GM12878 (cell line): Measurements from ENCODE around the gene NAT10. TPM values are rescaled to one million over a fixed set of nuclear protein-coding genes. Genes with fewer than 3 reads are reported as not detected.

Experiments used
- ATAC-seq: fragments of 200-7000 bp; cut with Tn5 transposase; 3 replicates; pipeline ENCODE4 v1.9.1; 2020; ENCODE audit warnings: mild to moderate bottlenecking, moderate library complexity
- BruUV-seq: library from RNA; stranded (reverse); fragments of 400-500 nt; replicated peaks from 2 replicates; lab custom pipeline; 2021; lab: Mats Ljungman, UMichigan
- CTCF ChIA-PET: fragments of 300-600 bp; sonication (Branson Sonifier 250); formaldehyde crosslinking; extraction: SDS; loops from one replicate; lab custom pipeline; 2021; ENCODE audit warnings: inconsistent platforms; lab: Yijun Ruan, JAX
- POLR2A ChIA-PET: fragments of 350-600 bp; formaldehyde crosslinking; extraction: SDS; loops from one replicate; lab custom pipeline; 2021; ENCODE audit warnings: inconsistent platforms; lab: Charles Lee
- RAD21 ChIA-PET: fragments of 300-600 bp; sonication (Branson Sonifier 250); formaldehyde crosslinking; loops from one replicate; lab custom pipeline; 2023; ENCODE audit warnings: antibody characterized with exemption; ENCODE audit not compliant: unreplicated experiment; lab: Charles Lee
- SMC1A ChIA-PET: fragments of 300-600 bp; sonication (Branson Sonifier 250); formaldehyde crosslinking; loops from one replicate; lab custom pipeline; 2023; ENCODE audit not compliant: unreplicated experiment, uncharacterized antibody; lab: Charles Lee
- DNase-seq: peaks from one replicate; pipeline ENCODE4 v3.0.0-alpha.2; 2011; ENCODE audit warnings: low read depth, low spot score
- FAIRE-seq: peaks from 3 replicates; lab custom pipeline; 2011; peaks lifted over from hg19 to GRCh38; lab: Jason Lieb, UNC
- H2AFZ ChIP-seq: 2 replicates; pipeline ENCODE4 v1.6.0; 2011; ENCODE audit warnings: low read depth, low read length, control low read depth; ENCODE audit not compliant: control insufficient read depth
- H3K27ac ChIP-seq: 2 replicates; pipeline ENCODE4 v1.5.1; 2011; ENCODE audit warnings: control low read depth; ENCODE audit not compliant: control insufficient read depth, insufficient read depth
- H3K27me3 ChIP-seq, 2 experiments: replicated peaks in 1 of 2; 2 replicates each; pipeline versions ENCODE4 v1.6.0 to v1.6.1; 2011; ENCODE audit warnings: low read length in 1 of 2; ENCODE audit not compliant: control insufficient read depth in 2 of 2, insufficient read depth in 2 of 2
- H3K36me3 ChIP-seq, 2 experiments: 2 replicates each; pipeline ENCODE4 v1.5.1; 2011; ENCODE audit warnings: low read length in 1 of 2; ENCODE audit not compliant: control insufficient read depth in 2 of 2, insufficient read depth in 2 of 2
- H3K4me1 ChIP-seq: 2 replicates; pipeline ENCODE4 v1.6.1; 2011; ENCODE audit warnings: mild to moderate bottlenecking, low read length, moderate library complexity, mixed read lengths; ENCODE audit not compliant: control insufficient read depth, insufficient read depth
- H3K4me2 ChIP-seq: 2 replicates; pipeline ENCODE4 v1.6.0; 2011; ENCODE audit warnings: control low read depth; ENCODE audit not compliant: control insufficient read depth, insufficient read depth
- H3K4me3 ChIP-seq: fragments of 200-600 bp; sonication (generic); 2 replicates; pipeline ENCODE4 v1.5.1; 2016
- H3K79me2 ChIP-seq: 2 replicates; pipeline ENCODE4 v1.6.0; 2011; ENCODE audit warnings: low read length; ENCODE audit not compliant: control insufficient read depth, insufficient read depth
- H3K9ac ChIP-seq: 2 replicates; pipeline ENCODE4 v1.8.0; 2011; ENCODE audit warnings: low read length, control low read depth, mixed read lengths; ENCODE audit not compliant: control insufficient read depth, insufficient read depth
- H3K9me3 ChIP-seq: replicated peaks from 3 replicates; pipeline ENCODE4 v1.5.1; 2011; ENCODE audit warnings: mild to moderate bottlenecking, low read length; ENCODE audit not compliant: control insufficient read depth, insufficient read depth
- H4K20me1 ChIP-seq: 2 replicates; pipeline ENCODE4 v1.6.0; 2011; ENCODE audit not compliant: control insufficient read depth, insufficient read depth
- ASH2L ChIP-seq: fragments of 300-600, 200-600 bp; sonication (generic); IDR thresholded peaks from 2 replicates; pipeline ENCODE4 v1.6.1; 2017; ENCODE audit warnings: low read depth, mild to moderate bottlenecking, borderline replicate concordance
- GABPA ChIP-seq: IDR thresholded peaks from 2 replicates; pipeline ENCODE4 v1.6.1; 2014; ENCODE audit warnings: antibody characterized with exemption, low read depth, mild to moderate bottlenecking, inconsistent platforms
- GATAD2B ChIP-seq: fragments of 450-650 bp; conservative IDR thresholded peaks from 2 replicates; pipeline ENCODE4 v1.6.1; 2017; ENCODE audit warnings: low read depth, mild to moderate bottlenecking, moderate library complexity
- IRF4 ChIP-seq: IDR thresholded peaks from 2 replicates; pipeline ENCODE4 v1.6.1; 2011; ENCODE audit warnings: low read depth, low read length
- MEF2B ChIP-seq: fragments of 450-650 bp; IDR thresholded peaks from 2 replicates; pipeline ENCODE4 v1.6.1; 2018; ENCODE audit warnings: mild to moderate bottlenecking, moderate library complexity; ENCODE audit not compliant: partially characterized antibody, poor library complexity, severe bottlenecking
- ZNF274 ChIP-seq: IDR thresholded peaks from one replicate; pipeline ENCODE4 v1.8.0; 2011; ENCODE audit not compliant: insufficient read length, insufficient read depth
- WGBS: methylation state at CpG from one replicate; pipeline ENCODE4 v1.1.6; 2016; ENCODE audit warnings: low lambda C conversion rate; ENCODE audit not compliant: insufficient replicate concordance, insufficient coverage; ENCODE audit errors: missing lambda C conversion rate; 5-methylcytosine and 5-hydroxymethylcytosine counted together
- in situ Hi-C: fragments of 300-500 bp; cut with MboI; formaldehyde crosslinking; loops from 9 replicates; pipeline ENCODE4 v1.14.3; 2018; ENCODE audit warnings: mixed read lengths
- intact Hi-C: fragments of 100-400 bp; cut with micrococcal nuclease; formaldehyde crosslinking; loops from one replicate; pipeline ENCODE4 v1.14.2; 2022; ENCODE audit not compliant: unreplicated experiment
- polyA plus RNA-seq, 11 experiments: library from polyadenylated mRNA; depleted of rRNA in 4 of 11; unstranded in 6 of 11; stranded (reverse) in 5 of 11; fragments of >200 nt; fragmentation: Nextera tagmentation in 4 of 11; fragmentation: Illumina TruSeq in 1 of 11; extraction: Ambion mirVana in 4 of 11; extraction: Trizol in 1 of 11; gene quantifications; 1 replicate in 1 of 11; 2 replicates in 10 of 11; pipeline versions ENCODE4 v1.2.1 to v1.2.3, GENCODE V29; 2011 to 2016; ENCODE audit warnings: inconsistent platforms in 2 of 11, missing spikeins in 2 of 11, low read depth in 1 of 11
- total RNA-seq, 4 experiments: library from RNA; depleted of rRNA in 3 of 4; stranded (reverse); fragments of >200 nt in 3 of 4; fragmentation: Illumina TruSeq in 1 of 4; extraction: Trizol in 1 of 4; gene quantifications; 2 replicates each; pipeline versions ENCODE4 v1.2.1 to v1.2.3, GENCODE V29; 2013 to 2021
- TF ChIP-seq, protein P1 (sequence below): IDR thresholded peaks from 2 replicates; pipeline ENCODE4 v1.6.1; 2011; ENCODE audit warnings: low read depth, low read length, improper control_type of control experiment, borderline replicate concordance
- TF ChIP-seq, protein P2 (sequence below): fragments of 450-650 bp; conservative IDR thresholded peaks from 2 replicates; pipeline ENCODE4 v1.6.1; 2017; ENCODE audit warnings: mild to moderate bottlenecking, moderate library complexity
- TF ChIP-seq, protein P3 (sequence below): fragments of 450-650 bp; IDR thresholded peaks from 2 replicates; pipeline ENCODE4 v1.6.1; 2016; ENCODE audit warnings: mild to moderate bottlenecking, moderate library complexity, borderline replicate concordance
- TF ChIP-seq, protein P4 (sequence below): fragments of 150-350 bp; IDR thresholded peaks from 2 replicates; pipeline ENCODE4 v1.6.1; 2014; ENCODE audit warnings: mild to moderate bottlenecking, low read depth, low read length
- TF ChIP-seq, protein P5 (sequence below): fragments of 450-650 bp; IDR thresholded peaks from 2 replicates; pipeline ENCODE4 v1.6.1; 2018; ENCODE audit warnings: borderline replicate concordance, mild to moderate bottlenecking; ENCODE audit not compliant: partially characterized antibody

Gene NAT10
- total and polyA plus RNA-seq, 10 of the 15 experiments (the other 5 are each of a cell fraction or from before 2014, with no cell fraction given), result 45.1 to 95.5 (median 72.8) TPM

DNA sequence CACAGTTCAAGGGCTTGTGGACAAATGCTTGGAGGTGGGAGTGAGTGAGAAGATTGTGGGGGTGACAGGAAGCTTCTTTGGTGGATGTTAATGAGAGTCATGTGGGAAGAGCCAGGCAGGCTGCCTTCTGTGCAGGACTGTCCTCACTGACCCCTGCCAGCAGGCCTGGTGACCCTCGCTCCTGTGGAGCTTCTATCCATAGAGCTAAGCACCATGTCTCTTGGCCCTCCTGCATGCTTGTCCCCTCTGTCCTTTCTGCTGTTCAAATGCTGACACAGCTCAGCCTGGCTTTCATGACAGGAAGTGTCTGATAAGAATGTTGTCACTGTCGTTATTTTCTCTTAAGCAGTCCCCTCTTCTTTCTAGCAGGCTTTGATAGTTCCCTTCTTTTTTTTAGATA, 37.6 kb downstream of the NAT10 start:
- intact Hi-C loops, result no loop called here
- ChIA-PET POLR2A (no interaction called here), CTCF (no interaction called here), SMC1A (interaction anchor here (1.0 to 2.4 kb wide), 3 partner anchors 8 to 37 kb away, joined by 3 to 7 read pairs (median 4); partner anchors contain the start of gene NAT10), RAD21 (no interaction called here)
- Histone ChIP-seq H3K4me1 (peaks cover 33% of the 10 kb centered on the region), H3K9ac (no peak overlapping the region), H3K36me3 (peaks cover 45 to 72% of the 10 kb centered on the region in 2 experiments), H4K20me1 (no peaks in the 10 kb centered on the region), H2AFZ (no peak overlapping the region), H3K9me3 (no peaks in the 10 kb centered on the region), H3K4me3 (no peak overlapping the region), H3K79me2 (no peaks in the 10 kb centered on the region; the same call in 1 of the 2 replicates), H3K4me2 (no peak overlapping the region), H3K27ac (no peak overlapping the region), H3K27me3 (no peaks in the 10 kb centered on the region)
- ATAC-seq (no peak), FAIRE-seq (no peak), DNase-seq (no peak)
- BruUV-seq, result no TSS peak
- in situ Hi-C loops, result no loop called here
- WGBS, result 97% methylated on average over 2 of the region's 2 CpGs
- TF ChIP-seq, protein P1, sequence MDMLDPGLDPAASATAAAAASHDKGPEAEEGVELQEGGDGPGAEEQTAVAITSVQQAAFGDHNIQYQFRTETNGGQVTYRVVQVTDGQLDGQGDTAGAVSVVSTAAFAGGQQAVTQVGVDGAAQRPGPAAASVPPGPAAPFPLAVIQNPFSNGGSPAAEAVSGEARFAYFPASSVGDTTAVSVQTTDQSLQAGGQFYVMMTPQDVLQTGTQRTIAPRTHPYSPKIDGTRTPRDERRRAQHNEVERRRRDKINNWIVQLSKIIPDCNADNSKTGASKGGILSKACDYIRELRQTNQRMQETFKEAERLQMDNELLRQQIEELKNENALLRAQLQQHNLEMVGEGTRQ, result no peak
- TF ChIP-seq, protein P2, sequence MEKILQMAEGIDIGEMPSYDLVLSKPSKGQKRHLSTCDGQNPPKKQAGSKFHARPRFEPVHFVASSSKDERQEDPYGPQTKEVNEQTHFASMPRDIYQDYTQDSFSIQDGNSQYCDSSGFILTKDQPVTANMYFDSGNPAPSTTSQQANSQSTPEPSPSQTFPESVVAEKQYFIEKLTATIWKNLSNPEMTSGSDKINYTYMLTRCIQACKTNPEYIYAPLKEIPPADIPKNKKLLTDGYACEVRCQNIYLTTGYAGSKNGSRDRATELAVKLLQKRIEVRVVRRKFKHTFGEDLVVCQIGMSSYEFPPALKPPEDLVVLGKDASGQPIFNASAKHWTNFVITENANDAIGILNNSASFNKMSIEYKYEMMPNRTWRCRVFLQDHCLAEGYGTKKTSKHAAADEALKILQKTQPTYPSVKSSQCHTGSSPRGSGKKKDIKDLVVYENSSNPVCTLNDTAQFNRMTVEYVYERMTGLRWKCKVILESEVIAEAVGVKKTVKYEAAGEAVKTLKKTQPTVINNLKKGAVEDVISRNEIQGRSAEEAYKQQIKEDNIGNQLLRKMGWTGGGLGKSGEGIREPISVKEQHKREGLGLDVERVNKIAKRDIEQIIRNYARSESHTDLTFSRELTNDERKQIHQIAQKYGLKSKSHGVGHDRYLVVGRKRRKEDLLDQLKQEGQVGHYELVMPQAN, result no peak
- TF ChIP-seq ASH2L, result no peak
- TF ChIP-seq IRF4, result no peak
- TF ChIP-seq ZNF274, result no peak
- TF ChIP-seq GABPA, result no peak
- no peak for TF ChIP-seq GATAD2B
- no peak for TF ChIP-seq MEF2B
- TF ChIP-seq, protein P3, sequence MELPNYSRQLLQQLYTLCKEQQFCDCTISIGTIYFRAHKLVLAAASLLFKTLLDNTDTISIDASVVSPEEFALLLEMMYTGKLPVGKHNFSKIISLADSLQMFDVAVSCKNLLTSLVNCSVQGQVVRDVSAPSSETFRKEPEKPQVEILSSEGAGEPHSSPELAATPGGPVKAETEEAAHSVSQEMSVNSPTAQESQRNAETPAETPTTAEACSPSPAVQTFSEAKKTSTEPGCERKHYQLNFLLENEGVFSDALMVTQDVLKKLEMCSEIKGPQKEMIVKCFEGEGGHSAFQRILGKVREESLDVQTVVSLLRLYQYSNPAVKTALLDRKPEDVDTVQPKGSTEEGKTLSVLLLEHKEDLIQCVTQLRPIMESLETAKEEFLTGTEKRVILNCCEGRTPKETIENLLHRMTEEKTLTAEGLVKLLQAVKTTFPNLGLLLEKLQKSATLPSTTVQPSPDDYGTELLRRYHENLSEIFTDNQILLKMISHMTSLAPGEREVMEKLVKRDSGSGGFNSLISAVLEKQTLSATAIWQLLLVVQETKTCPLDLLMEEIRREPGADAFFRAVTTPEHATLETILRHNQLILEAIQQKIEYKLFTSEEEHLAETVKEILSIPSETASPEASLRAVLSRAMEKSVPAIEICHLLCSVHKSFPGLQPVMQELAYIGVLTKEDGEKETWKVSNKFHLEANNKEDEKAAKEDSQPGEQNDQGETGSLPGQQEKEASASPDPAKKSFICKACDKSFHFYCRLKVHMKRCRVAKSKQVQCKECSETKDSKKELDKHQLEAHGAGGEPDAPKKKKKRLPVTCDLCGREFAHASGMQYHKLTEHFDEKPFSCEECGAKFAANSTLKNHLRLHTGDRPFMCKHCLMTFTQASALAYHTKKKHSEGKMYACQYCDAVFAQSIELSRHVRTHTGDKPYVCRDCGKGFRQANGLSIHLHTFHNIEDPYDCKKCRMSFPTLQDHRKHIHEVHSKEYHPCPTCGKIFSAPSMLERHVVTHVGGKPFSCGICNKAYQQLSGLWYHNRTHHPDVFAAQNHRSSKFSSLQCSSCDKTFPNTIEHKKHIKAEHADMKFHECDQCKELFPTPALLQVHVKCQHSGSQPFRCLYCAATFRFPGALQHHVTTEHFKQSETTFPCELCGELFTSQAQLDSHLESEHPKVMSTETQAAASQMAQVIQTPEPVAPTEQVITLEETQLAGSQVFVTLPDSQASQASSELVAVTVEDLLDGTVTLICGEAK, result no peak
- TF ChIP-seq, protein P4, sequence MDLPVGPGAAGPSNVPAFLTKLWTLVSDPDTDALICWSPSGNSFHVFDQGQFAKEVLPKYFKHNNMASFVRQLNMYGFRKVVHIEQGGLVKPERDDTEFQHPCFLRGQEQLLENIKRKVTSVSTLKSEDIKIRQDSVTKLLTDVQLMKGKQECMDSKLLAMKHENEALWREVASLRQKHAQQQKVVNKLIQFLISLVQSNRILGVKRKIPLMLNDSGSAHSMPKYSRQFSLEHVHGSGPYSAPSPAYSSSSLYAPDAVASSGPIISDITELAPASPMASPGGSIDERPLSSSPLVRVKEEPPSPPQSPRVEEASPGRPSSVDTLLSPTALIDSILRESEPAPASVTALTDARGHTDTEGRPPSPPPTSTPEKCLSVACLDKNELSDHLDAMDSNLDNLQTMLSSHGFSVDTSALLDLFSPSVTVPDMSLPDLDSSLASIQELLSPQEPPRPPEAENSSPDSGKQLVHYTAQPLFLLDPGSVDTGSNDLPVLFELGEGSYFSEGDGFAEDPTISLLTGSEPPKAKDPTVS, result no peak
- TF ChIP-seq, protein P5, sequence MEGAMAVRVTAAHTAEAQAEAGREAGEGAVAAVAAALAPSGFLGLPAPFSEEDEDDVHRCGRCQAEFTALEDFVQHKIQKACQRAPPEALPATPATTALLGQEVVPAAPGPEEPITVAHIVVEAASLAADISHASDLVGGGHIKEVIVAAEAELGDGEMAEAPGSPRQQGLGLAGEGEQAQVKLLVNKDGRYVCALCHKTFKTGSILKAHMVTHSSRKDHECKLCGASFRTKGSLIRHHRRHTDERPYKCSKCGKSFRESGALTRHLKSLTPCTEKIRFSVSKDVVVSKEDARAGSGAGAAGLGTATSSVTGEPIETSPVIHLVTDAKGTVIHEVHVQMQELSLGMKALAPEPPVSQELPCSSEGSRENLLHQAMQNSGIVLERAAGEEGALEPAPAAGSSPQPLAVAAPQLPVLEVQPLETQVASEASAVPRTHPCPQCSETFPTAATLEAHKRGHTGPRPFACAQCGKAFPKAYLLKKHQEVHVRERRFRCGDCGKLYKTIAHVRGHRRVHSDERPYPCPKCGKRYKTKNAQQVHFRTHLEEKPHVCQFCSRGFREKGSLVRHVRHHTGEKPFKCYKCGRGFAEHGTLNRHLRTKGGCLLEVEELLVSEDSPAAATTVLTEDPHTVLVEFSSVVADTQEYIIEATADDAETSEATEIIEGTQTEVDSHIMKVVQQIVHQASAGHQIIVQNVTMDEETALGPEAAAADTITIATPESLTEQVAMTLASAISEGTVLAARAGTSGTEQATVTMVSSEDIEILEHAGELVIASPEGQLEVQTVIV, result no peak
